GM12891 (cell line): ENCODE data around the gene PTPRT.

Experiments used
- DNase-seq: peaks from one replicate; pipeline ENCODE4 v3.0.0; 2011; ENCODE audit warnings: low spot score; ENCODE audit not compliant: insufficient read length
- FAIRE-seq: peaks from 2 replicates; lab custom pipeline; 2011; peaks lifted over from hg19 to GRCh38; lab: Jason Lieb, UNC
- PAX5 ChIP-seq: IDR thresholded peaks from 2 replicates; pipeline ENCODE4 v1.6.1; 2011; ENCODE audit warnings: low read length, moderate library complexity, mild to moderate bottlenecking; ENCODE audit not compliant: insufficient read depth, severe bottlenecking
- POLR2A ChIP-seq: IDR thresholded peaks from 2 replicates; pipeline ENCODE4 v1.6.1; 2011; ENCODE audit warnings: low read depth, low read length, control low read depth
- POLR2AphosphoS5 ChIP-seq: IDR thresholded peaks from 2 replicates; pipeline ENCODE4 v1.6.1; 2011; ENCODE audit warnings: low read depth, low read length, control low read depth
- POU2F2 ChIP-seq: IDR thresholded peaks from 2 replicates; pipeline ENCODE4 v1.6.1; 2011; ENCODE audit warnings: low read depth, mild to moderate bottlenecking, control low read depth, low read length, moderate library complexity
- SPI1 ChIP-seq: IDR thresholded peaks from 2 replicates; pipeline ENCODE4 v1.6.1; 2011; ENCODE audit warnings: low read depth, low read length, control low read depth
- TAF1 ChIP-seq: IDR thresholded peaks from 2 replicates; pipeline ENCODE4 v1.6.1; 2011; ENCODE audit warnings: low read depth, low read length, control low read depth

The PTPRT gene

DNA sequence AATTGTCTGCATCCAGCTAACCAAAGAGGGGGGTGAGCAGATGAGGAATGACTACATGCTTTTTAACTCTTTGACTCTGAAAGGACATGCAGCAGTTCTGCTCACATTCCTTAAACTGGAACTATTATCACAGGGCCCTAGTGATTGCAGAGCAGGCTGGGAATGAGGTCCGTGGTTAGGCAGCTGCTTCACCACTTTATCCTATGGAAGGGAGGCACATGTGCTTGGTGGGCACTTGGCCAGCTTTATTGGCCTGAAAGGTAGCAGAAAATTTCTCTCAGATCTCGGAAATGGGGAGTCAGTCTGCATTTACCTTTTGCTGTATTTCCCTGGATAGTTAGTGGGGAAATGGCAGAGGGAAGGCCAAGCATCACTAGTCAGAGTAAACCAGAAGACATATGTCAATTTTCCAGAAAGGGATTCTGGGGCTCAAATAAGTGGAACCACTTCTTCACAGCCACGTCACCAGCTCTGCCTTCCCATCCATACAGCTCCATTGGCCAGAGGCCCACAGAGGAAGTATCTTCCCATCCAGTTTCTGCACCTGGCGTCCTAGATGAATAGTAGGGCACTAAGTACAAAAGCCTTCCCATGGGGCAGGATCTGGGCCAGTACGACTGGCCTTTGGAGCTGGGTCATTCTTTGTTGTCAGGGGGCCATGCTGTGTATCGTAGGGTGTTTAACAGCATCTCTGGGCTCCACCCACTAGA lies 444.8 kb downstream of the PTPRT start:
- no peak for TF ChIP-seq POLR2AphosphoS5
- TF ChIP-seq POLR2A = no peak
- no peak for TF ChIP-seq SPI1
- DNase-seq = no peak
- FAIRE-seq = no peak

DNA sequence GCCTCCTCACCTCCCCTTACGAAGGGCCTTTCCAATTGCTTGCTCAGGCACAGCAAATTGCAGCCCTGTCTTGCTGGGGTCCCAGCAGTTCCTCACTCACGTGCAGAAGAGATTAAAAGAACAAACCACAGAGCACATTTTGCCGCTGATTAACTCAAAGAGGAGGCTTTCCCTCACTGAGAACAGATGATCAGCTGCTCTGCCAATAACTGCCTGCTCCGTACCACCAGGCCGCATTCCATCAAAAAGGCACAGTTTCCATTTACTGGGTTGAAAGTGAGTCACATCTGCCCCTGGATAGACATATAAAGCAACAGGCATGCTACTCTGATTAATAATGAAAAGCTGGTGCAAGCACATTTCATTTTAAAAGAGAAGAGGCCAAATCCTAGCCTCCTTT lies 446.8 kb downstream of the PTPRT start:
- no peak for FAIRE-seq
- no peak for DNase-seq
- TF ChIP-seq PAX5 (no peak), POU2F2 (no peak), POLR2AphosphoS5 (no peak), POLR2A (no peak), SPI1 (no peak), TAF1 (no peak)

DNA sequence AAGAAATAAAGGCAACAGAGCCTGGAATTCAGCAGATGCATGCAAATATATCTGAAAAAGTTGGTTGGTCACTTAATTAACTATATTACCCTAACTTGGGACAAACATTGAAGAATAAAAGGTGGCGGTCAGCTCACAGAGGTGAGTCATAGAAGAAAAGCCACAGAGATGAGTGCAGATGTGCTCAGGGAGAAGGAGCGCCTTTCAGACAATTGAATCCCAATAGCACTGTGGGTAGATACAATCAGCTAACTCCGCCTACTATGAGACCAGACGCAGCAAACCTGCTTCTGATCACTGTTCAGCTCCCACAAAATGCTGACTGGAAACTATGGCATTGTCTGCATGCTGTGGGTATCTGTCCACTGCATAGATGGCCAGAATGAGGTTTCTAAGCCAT lies 447.8 kb downstream of the PTPRT start:
- DNase-seq = no peak
- FAIRE-seq = no peak

DNA sequence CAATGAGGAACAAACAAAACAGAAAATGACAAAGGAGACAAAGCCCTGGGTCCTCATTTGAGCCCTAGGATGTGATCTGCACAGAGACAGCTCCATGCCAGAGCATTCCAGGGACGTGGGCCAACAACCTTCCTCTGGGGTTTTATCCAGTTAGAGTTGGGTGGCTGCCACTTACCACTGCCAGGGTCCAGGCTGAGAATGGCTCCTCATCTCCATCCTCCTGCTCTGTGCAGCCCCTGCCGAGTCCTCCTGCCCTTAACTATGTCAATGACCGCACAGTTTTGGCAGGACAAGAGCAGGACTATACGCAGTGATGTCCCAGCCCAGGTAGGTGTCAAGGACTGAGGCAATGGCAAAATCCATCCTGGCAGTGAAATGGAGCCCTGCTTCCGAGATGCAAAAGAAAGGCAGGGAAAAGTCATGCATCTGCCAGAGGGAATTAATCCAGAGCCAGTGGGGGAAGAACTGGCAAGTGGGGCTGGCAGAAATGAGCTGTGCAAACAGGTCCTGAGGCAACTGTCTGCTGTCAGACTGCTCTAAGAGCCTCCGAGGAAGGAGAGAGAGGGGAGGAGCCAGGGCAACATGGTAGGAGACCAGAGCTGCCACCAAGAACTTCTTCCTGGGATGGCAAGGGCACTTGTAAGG lies 449.4 kb downstream of the PTPRT start:
- no peak for DNase-seq
- TF ChIP-seq POLR2AphosphoS5 (no peak), TAF1 (no peak), PAX5 (no peak), POU2F2 (no peak)
- FAIRE-seq = no peak

More for the DNA sequence above, 447.8 kb downstream of the PTPRT start:
- TF ChIP-seq SPI1 (no peak), PAX5 (no peak), TAF1 (no peak), POLR2A (no peak), POU2F2 (no peak), POLR2AphosphoS5 (no peak)

DNA sequence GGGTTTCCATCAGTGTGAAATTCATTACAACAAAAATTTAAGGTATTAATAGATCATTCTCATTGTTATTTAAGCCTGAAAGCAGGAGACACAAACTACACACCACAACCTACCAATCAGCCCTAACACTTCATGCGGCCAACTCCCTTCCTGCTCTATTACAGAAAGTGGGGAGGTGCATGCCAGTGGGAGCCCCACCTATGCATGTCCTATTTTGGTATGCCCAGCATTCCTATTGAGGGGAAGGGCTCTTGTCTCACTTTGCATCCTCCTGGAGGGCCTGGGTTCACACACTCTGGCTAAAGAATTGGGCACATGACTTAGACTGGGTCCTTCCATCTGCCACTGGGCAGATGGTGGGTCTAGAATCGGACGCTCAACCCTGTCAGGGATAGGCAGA lies 450.0 kb downstream of the PTPRT start:
- TF ChIP-seq POLR2AphosphoS5 (no peak), PAX5 (no peak), SPI1 (no peak), TAF1 (no peak)
- FAIRE-seq = no peak
- no peak for DNase-seq

DNA sequence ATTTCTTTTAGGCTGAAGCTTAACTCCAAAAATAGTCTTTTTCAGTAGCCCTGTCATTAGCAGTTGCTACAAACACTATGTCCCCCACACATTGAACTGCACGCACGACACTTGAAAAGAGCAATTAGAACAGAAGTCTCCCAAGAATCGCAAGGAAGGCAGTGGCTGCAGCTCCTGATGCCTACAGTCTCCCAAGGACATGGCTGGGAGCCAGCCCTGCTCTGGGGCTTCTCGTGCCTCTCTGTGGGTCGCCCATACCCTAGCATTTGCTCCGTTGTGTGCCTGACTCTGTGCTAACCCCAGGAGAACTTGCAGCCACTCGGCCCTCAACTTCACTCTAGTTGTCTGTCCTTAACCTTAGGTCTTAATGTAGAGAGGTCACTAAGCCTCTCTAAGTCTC lies 454.2 kb downstream of the PTPRT start:
- DNase-seq (no peak), FAIRE-seq (no peak)
- TF ChIP-seq POU2F2 (no peak), POLR2AphosphoS5 (no peak), SPI1 (no peak), PAX5 (no peak), TAF1 (no peak), POLR2A (no peak)

DNA sequence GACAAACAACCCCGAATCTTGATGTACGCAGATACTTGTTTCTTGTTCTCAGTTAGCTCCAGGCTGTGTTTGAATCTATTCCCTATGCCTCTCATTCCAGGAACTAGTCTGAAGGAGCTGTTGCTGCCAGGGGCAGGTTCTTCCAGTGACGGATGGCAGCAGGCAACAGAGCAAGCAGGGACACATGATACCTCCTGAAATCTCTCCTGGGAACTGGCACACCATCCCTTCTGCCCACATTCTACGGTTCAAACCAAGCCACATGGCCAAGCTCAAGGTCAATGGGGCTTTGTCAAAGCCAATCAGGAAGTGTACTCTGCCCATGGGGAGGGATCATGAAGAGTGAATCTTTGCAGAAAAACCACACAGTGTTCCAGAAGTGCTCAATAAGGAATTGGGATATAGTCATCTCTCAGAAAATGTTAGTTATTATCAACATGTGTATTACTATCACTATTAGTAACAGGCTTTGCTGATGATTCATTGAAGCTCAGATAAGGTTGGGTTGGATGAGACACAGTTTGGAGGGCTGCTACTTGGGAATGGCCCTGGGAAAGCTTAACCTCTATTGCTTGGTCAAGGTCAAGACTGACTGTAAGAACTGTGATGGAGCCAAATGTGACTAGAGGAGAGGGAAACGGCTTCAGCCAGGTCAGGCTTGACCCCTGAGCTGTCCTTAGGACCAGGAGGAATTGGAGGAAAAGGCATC lies 454.9 kb downstream of the PTPRT start:
- FAIRE-seq = no peak
- TF ChIP-seq TAF1 = no peak
- TF ChIP-seq POLR2AphosphoS5 = no peak
- no peak for TF ChIP-seq POLR2A
- TF ChIP-seq PAX5 = no peak
- no peak for TF ChIP-seq POU2F2
- no peak for TF ChIP-seq SPI1
- no peak for DNase-seq

DNA sequence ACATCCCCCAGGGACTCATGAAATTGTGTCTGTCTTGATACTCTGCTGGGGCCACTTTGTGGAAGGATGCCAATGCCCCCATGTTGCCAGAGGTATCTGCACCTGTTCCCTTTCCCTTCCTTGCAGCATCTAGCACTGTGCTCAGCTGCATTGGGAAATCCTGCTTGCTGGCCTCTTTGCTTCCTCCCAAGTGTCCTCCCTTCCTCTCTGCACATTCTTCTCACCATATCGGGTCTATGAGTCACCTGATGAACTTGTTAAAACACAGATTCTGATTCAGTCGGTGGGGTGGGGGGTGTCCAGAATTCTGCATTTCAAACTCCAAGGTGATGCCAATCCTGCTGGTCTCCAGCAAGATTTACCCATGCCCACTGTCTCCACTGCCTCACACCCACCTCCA lies 467.8 kb downstream of the PTPRT start:
- no peak for FAIRE-seq
- TF ChIP-seq SPI1 (no peak), TAF1 (no peak), POU2F2 (no peak), PAX5 (no peak), POLR2A (no peak), POLR2AphosphoS5 (no peak)
- DNase-seq = no peak

DNA sequence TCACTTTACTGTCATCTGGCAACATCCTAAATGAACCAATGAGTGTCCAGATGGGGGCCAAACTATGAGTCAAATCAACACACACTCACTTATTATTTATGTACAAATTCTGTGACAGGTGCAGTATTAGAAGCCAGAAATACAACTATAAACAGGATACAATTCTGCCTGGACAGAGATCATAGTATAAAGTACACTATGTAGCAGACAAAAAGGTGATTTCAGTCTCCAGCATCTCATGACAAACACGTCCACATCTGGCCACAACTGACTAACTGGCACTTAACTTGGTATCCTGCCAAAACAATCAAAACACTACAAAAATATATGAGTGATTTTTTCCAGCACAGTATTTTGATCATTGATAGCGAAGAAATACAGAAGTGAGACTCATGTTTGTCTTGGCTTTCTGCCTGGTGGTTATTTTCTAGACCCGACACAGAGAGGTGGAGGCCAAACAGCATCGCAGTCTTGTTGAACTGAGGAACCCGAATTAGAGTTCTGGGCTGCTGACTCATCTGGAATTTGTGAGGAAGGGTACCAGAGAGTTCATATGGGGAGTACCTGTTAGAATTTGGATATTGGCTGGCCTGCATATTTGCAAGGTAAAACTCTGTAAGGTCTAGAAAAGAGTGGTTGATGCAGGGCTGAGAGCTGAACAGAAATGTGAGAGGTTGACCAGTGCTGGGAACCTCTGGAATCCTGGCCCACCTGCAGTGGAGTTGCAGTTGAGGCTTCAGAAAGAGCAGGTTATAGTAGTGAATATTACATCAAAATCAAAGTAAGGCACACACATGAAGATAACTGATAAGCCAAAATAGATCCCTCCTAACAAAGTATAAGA lies 475.2 kb downstream of the PTPRT start:
- DNase-seq = no peak
- TF ChIP-seq SPI1 = no peak
- TF ChIP-seq TAF1 = no peak
- no peak for TF ChIP-seq PAX5
- TF ChIP-seq POLR2AphosphoS5 = no peak
- TF ChIP-seq POU2F2 = no peak
- no peak for TF ChIP-seq POLR2A
- no peak for FAIRE-seq

DNA sequence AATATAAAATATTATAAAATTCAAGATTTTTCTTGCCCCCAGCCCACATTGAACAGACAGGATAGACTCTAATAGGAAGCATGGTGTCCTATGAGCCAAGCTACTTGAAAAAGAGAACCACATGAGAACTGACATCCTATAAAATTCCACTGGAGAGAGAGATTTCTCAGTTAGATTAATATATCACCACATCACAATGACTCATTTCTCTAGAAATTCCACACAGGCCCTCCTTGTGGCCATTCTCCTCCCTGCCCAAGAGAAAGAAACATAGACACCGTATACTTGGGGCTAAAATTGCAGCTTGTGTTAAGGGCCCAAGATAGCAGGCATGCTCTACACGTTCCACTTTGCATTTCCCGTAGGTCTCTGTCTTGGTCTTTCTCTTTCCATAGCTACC lies 481.4 kb downstream of the PTPRT start:
- DNase-seq (no peak), FAIRE-seq (no peak)
- TF ChIP-seq SPI1 (no peak), POLR2AphosphoS5 (no peak), POLR2A (no peak), POU2F2 (no peak)
